ENCODE results near the gene MFAP4. TPM values are rescaled to one million over a fixed set of nuclear protein-coding genes. Genes with fewer than 3 reads are reported as not detected.

The MFAP4 gene
- total and polyA plus RNA-seq, 2 donors (not counting 1 experiment from before 2014, with no cell fraction given) = not detected

GRCh38 chr17:19385521-19385983 is 1.4 kb downstream of the MFAP4 start:
- H3K4me2 ChIP-seq (replicated peaks; ENCODE audit: low read depth, low read length, poor library complexity, severe bottlenecking) = no peak overlapping the region
- no peak overlapping the region for H2AFZ ChIP-seq (ENCODE audit: insufficient read depth, low read depth, low read length, poor library complexity, severe bottlenecking)
- peaks cover 21% of the 10 kb centered on the region for H3K27me3 Mint-ChIP-seq
- H4K20me1 ChIP-seq (ENCODE audit: control insufficient read depth, insufficient read depth, low read length, poor library complexity, severe bottlenecking) = peaks cover 12% of the 10 kb centered on the region
- no peak overlapping the region for H3K4me3 Mint-ChIP-seq
- no peak overlapping the region for H3K27ac ChIP-seq (ENCODE audit: low read length in 2 of 2)
- peaks cover 0 to 20% (median 0%) of the 10 kb centered on the region in 4 experiments for H3K27me3 ChIP-seq (replicated peaks in 1 of 4; ENCODE audit: control extremely low read depth in 1 of 4, control insufficient read depth in 3 of 4, insufficient read depth in 4 of 4, low read length in 3 of 4)
- ChIA-PET POLR2A (no interaction called here), CTCF (interaction anchor here (1.2 kb wide), 1 partner anchor 23 kb away, joined by 5 read pairs; the partner anchor contains the start of gene B9D1)
- ATAC-seq (ENCODE audit: low read depth) (no peak), DNase-seq (no peak)
- no peaks in the 10 kb centered on the region for H3K4me1 Mint-ChIP-seq
- H3K4me1 ChIP-seq (ENCODE audit: control insufficient read depth in 2 of 2, insufficient read depth in 2 of 2, low read length in 2 of 2) = no peaks in the 10 kb centered on the region
- no peak overlapping the region for H3K4me3 ChIP-seq (ENCODE audit: control extremely low read depth in 1 of 5, extremely low read depth in 1 of 5, insufficient read depth in 1 of 5, low read depth in 2 of 5, low read length in 4 of 5)
- no peaks in the 10 kb centered on the region for H3K79me2 ChIP-seq (ENCODE audit: control insufficient read depth, insufficient read depth, low read length)
- H3K27ac Mint-ChIP-seq = no peak overlapping the region
- no peaks in the 10 kb centered on the region for H3K9me3 Mint-ChIP-seq (ENCODE audit: insufficient read depth)
- WGBS (ENCODE audit: insufficient coverage) = 94% methylated on average over 8 of the region's 9 CpGs
- intact Hi-C loops (cut with micrococcal nuclease) = no loop called here
- H3K36me3 ChIP-seq (replicated peaks in 1 of 2; ENCODE audit: control extremely low read depth in 1 of 2, control insufficient read depth in 1 of 2, extremely low read depth in 1 of 2, insufficient read depth in 2 of 2, low read length in 1 of 2) = peaks cover 0 to 37% of the 10 kb centered on the region in 2 experiments
- no peaks in the 10 kb centered on the region for H3K9me3 ChIP-seq (ENCODE audit: control extremely low read depth in 1 of 3, control insufficient read depth in 2 of 3, insufficient read depth in 1 of 3, low read length in 2 of 3)
- TF ChIP-seq CTCF (IDR thresholded peaks at IDR 0.05) (no peak), EZH2 (IDR thresholded peaks at IDR 0.05; ENCODE audit: borderline replicate concordance, insufficient read depth, low read depth, low read length, poor library complexity, severe bottlenecking) (no peak)
- H3K9ac ChIP-seq (ENCODE audit: low read length) = no peak overlapping the region

GRCh38 chr17:19384723-19385391 is 2.1 kb downstream of the MFAP4 start:
- no peak overlapping the region for H3K4me3 Mint-ChIP-seq
- no peak overlapping the region for H3K9ac ChIP-seq (ENCODE audit: low read length)
- no peak for ATAC-seq (ENCODE audit: low read depth)

More at GRCh38 chr17:19384723-19385391, 2.1 kb downstream of the MFAP4 start:
- ChIA-PET POLR2A (no interaction called here), CTCF (interaction anchor here (1.2 kb wide), 1 partner anchor 22 kb away, joined by 5 read pairs; the partner anchor contains the start of gene B9D1)
- H3K36me3 ChIP-seq (replicated peaks in 1 of 2; ENCODE audit: control extremely low read depth in 1 of 2, control insufficient read depth in 1 of 2, extremely low read depth in 1 of 2, insufficient read depth in 2 of 2, low read length in 1 of 2) = peaks cover 0 to 42% of the 10 kb centered on the region in 2 experiments
- intact Hi-C loops (cut with micrococcal nuclease) = no loop called here
- no peak overlapping the region for H2AFZ ChIP-seq (ENCODE audit: insufficient read depth, low read depth, low read length, poor library complexity, severe bottlenecking)
- H3K4me3 ChIP-seq (ENCODE audit: control extremely low read depth in 1 of 5, extremely low read depth in 1 of 5, insufficient read depth in 1 of 5, low read depth in 2 of 5, low read length in 4 of 5) = no peak overlapping the region
- peaks cover 21% of the 10 kb centered on the region for H3K27me3 Mint-ChIP-seq
- H3K4me1 Mint-ChIP-seq = no peaks in the 10 kb centered on the region
- no peak for DNase-seq
- no peaks in the 10 kb centered on the region for H3K9me3 ChIP-seq (ENCODE audit: control extremely low read depth in 1 of 3, control insufficient read depth in 2 of 3, insufficient read depth in 1 of 3, low read length in 2 of 3)
- no peaks in the 10 kb centered on the region for H3K79me2 ChIP-seq (ENCODE audit: control insufficient read depth, insufficient read depth, low read length)
- no peaks in the 10 kb centered on the region for H3K4me1 ChIP-seq (ENCODE audit: control insufficient read depth in 2 of 2, insufficient read depth in 2 of 2, low read length in 2 of 2)
- peaks cover 0 to 20% (median 0%) of the 10 kb centered on the region in 4 experiments for H3K27me3 ChIP-seq (replicated peaks in 1 of 4; ENCODE audit: control extremely low read depth in 1 of 4, control insufficient read depth in 3 of 4, insufficient read depth in 4 of 4, low read length in 3 of 4)
- no peak overlapping the region for H3K27ac ChIP-seq (ENCODE audit: low read length in 2 of 2)
- H3K27ac Mint-ChIP-seq = no peak overlapping the region
- 45% methylated on average over 16 of the region's 16 CpGs for WGBS (ENCODE audit: insufficient coverage)
- no peaks in the 10 kb centered on the region for H3K9me3 Mint-ChIP-seq (ENCODE audit: insufficient read depth)
- no peak overlapping the region for H3K4me2 ChIP-seq (replicated peaks; ENCODE audit: low read depth, low read length, poor library complexity, severe bottlenecking)
- TF ChIP-seq CTCF (IDR thresholded peaks at IDR 0.05) = no peak
- no peak for TF ChIP-seq EZH2 (IDR thresholded peaks at IDR 0.05; ENCODE audit: borderline replicate concordance, insufficient read depth, low read depth, low read length, poor library complexity, severe bottlenecking)
- H4K20me1 ChIP-seq (ENCODE audit: control insufficient read depth, insufficient read depth, low read length, poor library complexity, severe bottlenecking) = peaks cover 12% of the 10 kb centered on the region
